Lower lobe of right lung (tissue), 2 donors: ENCODE measurements around the gene SLC30A10. TPM values are rescaled to one million over a fixed set of nuclear protein-coding genes. Genes with fewer than 3 reads are reported as not detected.

Experiments
- ATAC-seq, 2 donors: fragments of 200-7000 bp; cut with Tn5 transposase; one replicate each; pipeline ENCODE4 v1.9.1; 2020 to 2022; ENCODE audit warnings: mild to moderate bottlenecking in 2 of 2, moderate library complexity in 2 of 2
- DNase-seq: peaks from one replicate; pipeline ENCODE4 v3.0.0-alpha.2; 2020
- H3K27ac ChIP-seq: fragments of 200-600 bp; one replicate; pipeline ENCODE4 v1.8.0; 2022
- H3K27me3 ChIP-seq: fragments of 200-600 bp; one replicate; pipeline ENCODE4 v1.8.0; 2022; ENCODE audit warnings: low read depth
- H3K36me3 ChIP-seq: fragments of 200-600 bp; one replicate; pipeline ENCODE4 v1.8.0; 2022; ENCODE audit warnings: mild to moderate bottlenecking
- H3K4me1 ChIP-seq: fragments of 200-600 bp; one replicate; pipeline ENCODE4 v1.8.0; 2022
- H3K4me3 ChIP-seq: fragments of 200-600 bp; one replicate; pipeline ENCODE4 v1.8.0; 2022; ENCODE audit warnings: mild to moderate bottlenecking
- H3K9me3 ChIP-seq: fragments of 200-600 bp; one replicate; pipeline ENCODE4 v1.8.0; 2022
- intact Hi-C: fragments of 100-400 bp; cut with DNase I; formaldehyde crosslinking; loops from one replicate; pipeline ENCODE4 v1.11.0; 2022
- total RNA-seq: library from RNA; stranded (reverse); fragmentation: NEBNext Ultra II Directional; extraction: Animal tissue kit (Norgen Biotek cat#: 25700); gene quantifications from one replicate; pipeline ENCODE4 v1.2.1, GENCODE V29; 2021
- TF ChIP-seq, protein P1 (sequence below): fragments of 200-600 bp; IDR thresholded peaks from one replicate; pipeline ENCODE4 v1.8.0; 2022; ENCODE audit warnings: antibody characterized with exemption, mild to moderate bottlenecking
- donor health status: DM: no; HTN: yes; CAD: no; lungs with severe emphysema.

Gene SLC30A10
- total RNA-seq, 1 donor from 2014 or later, result not detected

DNA sequence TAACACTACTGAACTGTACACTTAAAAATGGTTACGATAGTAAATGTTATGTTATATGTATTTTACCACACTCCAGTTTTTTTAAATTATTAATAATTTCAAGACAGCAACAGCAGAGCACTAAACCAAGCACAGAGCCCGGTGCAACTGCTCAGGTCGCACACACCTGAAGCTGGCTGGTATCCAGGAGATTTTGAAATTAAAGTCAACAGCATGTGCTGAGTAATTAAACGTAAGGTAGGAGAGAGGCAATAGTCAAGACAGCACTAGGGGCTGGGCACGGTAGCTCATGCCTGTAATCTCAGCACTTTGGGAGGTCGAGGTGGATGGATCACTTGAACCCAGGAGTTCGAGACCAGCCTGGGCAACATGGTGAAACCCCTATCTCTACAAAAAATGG lies 35.1 kb upstream of the SLC30A10 start:
- H3K4me3 ChIP-seq, result no peak overlapping the region

DNA sequence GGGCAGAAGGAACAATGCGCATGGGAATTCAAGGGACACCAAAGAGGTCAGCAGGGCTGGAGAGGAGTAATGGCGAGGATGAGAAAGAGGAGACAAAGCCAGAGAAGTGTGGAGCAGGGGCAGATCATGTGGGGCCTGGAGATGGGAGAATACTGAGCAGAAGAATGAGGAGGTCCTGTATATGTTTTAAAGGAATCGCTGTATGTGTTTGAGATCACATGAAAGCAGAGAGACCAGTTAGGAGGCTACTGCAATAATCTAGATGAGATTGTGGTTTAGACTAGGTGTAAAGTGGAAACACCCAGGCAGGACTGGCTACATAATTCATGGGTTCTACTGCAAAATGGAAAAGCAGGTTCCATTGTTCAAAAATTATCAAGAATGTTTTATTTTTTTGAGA lies 33.3 kb upstream of the SLC30A10 start:
- H3K36me3 ChIP-seq, result no peaks in the 10 kb centered on the region
- intact Hi-C loops, result no loop called here
- H3K27ac ChIP-seq, result no peak overlapping the region
- H3K4me3 ChIP-seq, result no peak overlapping the region
- no peaks in the 10 kb centered on the region for H3K27me3 ChIP-seq
- H3K9me3 ChIP-seq, result no peaks in the 10 kb centered on the region
- no peak for DNase-seq
- TF ChIP-seq, protein P1, sequence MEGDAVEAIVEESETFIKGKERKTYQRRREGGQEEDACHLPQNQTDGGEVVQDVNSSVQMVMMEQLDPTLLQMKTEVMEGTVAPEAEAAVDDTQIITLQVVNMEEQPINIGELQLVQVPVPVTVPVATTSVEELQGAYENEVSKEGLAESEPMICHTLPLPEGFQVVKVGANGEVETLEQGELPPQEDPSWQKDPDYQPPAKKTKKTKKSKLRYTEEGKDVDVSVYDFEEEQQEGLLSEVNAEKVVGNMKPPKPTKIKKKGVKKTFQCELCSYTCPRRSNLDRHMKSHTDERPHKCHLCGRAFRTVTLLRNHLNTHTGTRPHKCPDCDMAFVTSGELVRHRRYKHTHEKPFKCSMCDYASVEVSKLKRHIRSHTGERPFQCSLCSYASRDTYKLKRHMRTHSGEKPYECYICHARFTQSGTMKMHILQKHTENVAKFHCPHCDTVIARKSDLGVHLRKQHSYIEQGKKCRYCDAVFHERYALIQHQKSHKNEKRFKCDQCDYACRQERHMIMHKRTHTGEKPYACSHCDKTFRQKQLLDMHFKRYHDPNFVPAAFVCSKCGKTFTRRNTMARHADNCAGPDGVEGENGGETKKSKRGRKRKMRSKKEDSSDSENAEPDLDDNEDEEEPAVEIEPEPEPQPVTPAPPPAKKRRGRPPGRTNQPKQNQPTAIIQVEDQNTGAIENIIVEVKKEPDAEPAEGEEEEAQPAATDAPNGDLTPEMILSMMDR, result no peak
- H3K4me1 ChIP-seq, result no peaks in the 10 kb centered on the region
- no peak for ATAC-seq

More for the DNA sequence above, 35.1 kb upstream of the SLC30A10 start:
- Histone ChIP-seq H3K27me3 (no peaks in the 10 kb centered on the region), H3K27ac (no peak overlapping the region), H3K9me3 (no peaks in the 10 kb centered on the region), H3K36me3 (peaks cover 14% of the 10 kb centered on the region), H3K4me1 (no peaks in the 10 kb centered on the region)
- DNase-seq (no peak), ATAC-seq (peak; percentile 73 to 78)
- intact Hi-C loops, result no loop called here
- TF ChIP-seq, protein P1, result no peak

DNA sequence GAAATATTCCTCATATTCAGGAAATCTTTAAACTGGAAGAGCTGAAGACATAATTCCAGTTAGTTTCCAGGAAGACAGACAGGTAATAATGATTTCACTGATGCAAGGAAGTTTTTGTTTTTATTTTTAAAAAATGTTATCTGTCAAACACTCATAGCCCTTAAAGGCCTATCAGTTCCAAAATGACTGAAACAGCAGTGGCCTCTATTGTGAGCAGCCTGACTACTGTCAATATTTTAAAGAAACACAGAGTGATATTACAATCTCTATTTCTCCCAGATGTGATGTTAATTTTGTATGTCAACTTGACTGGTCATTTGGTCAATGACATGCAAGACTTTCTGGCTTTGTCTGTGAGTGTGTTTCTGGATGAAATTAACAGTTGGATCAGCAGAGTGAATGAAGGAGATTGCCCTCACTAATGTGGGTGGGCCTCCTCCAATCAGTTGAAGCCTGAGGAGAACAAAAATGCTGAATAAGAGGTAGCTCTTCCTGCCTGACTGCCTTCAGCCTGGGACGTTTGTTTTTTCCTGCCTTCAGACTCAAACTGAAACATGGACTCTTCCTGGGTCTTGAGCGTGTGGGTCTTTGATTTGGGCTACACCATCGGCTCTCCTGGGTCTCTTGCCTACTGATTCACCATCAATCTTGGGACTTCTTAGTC lies 31.3 kb upstream of the SLC30A10 start:
- Histone ChIP-seq H3K27ac (no peak overlapping the region), H3K9me3 (no peaks in the 10 kb centered on the region), H3K27me3 (no peaks in the 10 kb centered on the region), H3K36me3 (no peaks in the 10 kb centered on the region), H3K4me1 (no peaks in the 10 kb centered on the region), H3K4me3 (no peak overlapping the region)
- DNase-seq (no peak), ATAC-seq (no peak)
- TF ChIP-seq, protein P1, result no peak
- intact Hi-C loops, result no loop called here

DNA sequence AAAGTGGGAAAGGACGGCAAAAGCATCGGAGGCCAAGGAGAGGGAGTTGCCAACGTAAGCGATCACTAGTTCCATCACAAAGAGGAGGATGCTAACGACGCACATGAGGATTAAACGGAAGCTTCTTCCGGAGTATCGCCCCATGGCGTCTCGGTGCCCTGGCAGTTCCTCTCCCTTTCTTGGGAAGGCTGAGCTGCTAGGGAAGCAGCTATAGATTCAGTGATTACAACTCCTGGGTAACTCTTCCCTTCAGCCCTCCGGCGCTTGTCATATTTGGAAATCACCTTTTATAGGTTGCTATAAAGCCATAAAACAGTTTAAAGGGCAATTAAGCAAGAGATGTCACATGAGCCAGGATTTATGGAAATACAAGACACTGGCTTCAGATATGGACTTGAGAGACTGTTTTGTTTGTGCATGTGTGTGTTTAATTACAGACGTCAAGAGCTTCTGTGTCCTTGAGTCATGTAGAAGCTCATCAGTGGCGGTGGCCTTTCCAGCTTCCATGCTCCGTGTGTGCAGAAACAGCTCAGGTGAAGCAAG lies 30.6 kb upstream of the SLC30A10 start:
- no peak overlapping the region for H3K4me3 ChIP-seq
- TF ChIP-seq, protein P1, result no peak
- no peak for ATAC-seq
- H3K9me3 ChIP-seq, result no peaks in the 10 kb centered on the region
- H3K27ac ChIP-seq, result no peak overlapping the region
- H3K4me1 ChIP-seq, result no peaks in the 10 kb centered on the region
- DNase-seq, result no peak
- intact Hi-C loops, result no loop called here
- no peaks in the 10 kb centered on the region for H3K27me3 ChIP-seq
- no peaks in the 10 kb centered on the region for H3K36me3 ChIP-seq

DNA sequence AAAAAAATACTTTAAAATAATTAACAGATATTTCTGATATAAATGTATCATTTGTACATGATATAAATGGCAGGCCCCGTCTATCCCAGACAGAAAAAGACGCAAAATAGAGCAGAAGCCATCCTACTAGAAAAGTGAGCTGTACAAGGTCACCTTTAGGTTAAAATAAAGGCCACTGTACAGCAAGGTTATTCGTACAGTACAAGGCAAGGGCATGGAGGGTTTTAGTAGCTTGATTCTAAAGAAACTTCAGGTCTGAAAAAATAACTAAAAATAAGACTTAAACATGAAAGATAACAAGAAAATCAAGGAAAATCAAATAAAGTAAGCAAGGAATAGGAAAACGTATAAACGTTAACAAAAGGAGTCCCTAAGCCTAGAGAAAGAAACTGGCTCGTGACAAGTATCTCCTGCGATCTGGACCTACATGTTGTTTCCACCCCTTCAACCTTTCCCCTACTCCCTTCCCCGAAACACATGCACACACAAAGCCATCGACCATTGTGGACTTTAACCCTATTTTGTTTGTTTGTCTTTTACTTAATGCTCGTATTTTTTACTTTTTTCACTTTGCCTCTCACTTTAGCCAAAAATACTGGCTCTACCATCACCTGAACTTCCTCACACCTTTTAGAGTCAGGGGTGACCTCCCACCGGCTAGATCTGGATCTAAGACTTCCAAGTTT lies 26.5 kb upstream of the SLC30A10 start:
- ATAC-seq, result no peak

More for the DNA sequence above, 26.5 kb upstream of the SLC30A10 start:
- TF ChIP-seq, protein P1, result no peak
- Histone ChIP-seq H3K27me3 (no peaks in the 10 kb centered on the region), H3K4me1 (no peaks in the 10 kb centered on the region), H3K4me3 (no peak overlapping the region), H3K27ac (no peak overlapping the region), H3K9me3 (no peaks in the 10 kb centered on the region), H3K36me3 (no peaks in the 10 kb centered on the region)
- no peak for DNase-seq
- intact Hi-C loops, result no loop called here
